Endothelial cell of umbilical vein (primary cell): ENCODE results near the gene TSTD1. TPM values are rescaled to one million over a fixed set of nuclear protein-coding genes. Genes with fewer than 3 reads are reported as not detected.

ENCODE experiments used
- BruUV-seq: library from RNA; stranded (reverse); fragments of 400-500 nt; replicated peaks from 2 replicates; lab custom pipeline; 2021; lab: Mats Ljungman, UMichigan
- CTCF ChIA-PET: fragments of 300-600, 350-600 bp; sonication (Branson Sonifier 250); formaldehyde crosslinking; loops from one replicate; lab custom pipeline; 2021; ENCODE audit warnings: antibody characterized with exemption, inconsistent platforms; lab: Charles Lee
- POLR2A ChIA-PET: fragments of 300-600, 350-600 bp; sonication (Branson Sonifier 250); formaldehyde crosslinking; loops from one replicate; lab custom pipeline; 2021; ENCODE audit warnings: antibody characterized with exemption, inconsistent platforms; lab: Charles Lee
- DNase-seq: peaks from one replicate; pipeline ENCODE4 v3.0.0-alpha.2; 2011; ENCODE audit warnings: low read depth, low spot score
- FAIRE-seq: peaks from 2 replicates; lab custom pipeline; 2011; peaks lifted over from hg19 to GRCh38; lab: Jason Lieb, UNC
- H2AFZ ChIP-seq: 2 replicates; pipeline ENCODE4 v1.6.0; 2012; ENCODE audit warnings: low read depth, low read length, control low read depth, inconsistent platforms
- H3K27ac ChIP-seq: 2 replicates; pipeline ENCODE4 v1.5.1; 2011; ENCODE audit warnings: low read depth, mild to moderate bottlenecking, control low read depth, low read length, moderate library complexity; ENCODE audit not compliant: insufficient read depth
- H3K27me3 ChIP-seq, 2 experiments: 2 replicates each; pipeline versions ENCODE4 v1.6.0 to v1.6.1; 2011; ENCODE audit warnings: low read length in 2 of 2, mixed read lengths in 1 of 2; ENCODE audit not compliant: control insufficient read depth in 2 of 2, insufficient read depth in 2 of 2
- H3K36me3 ChIP-seq, 2 experiments: 2 replicates in 1 of 2; 3 replicates in 1 of 2; pipeline ENCODE4 v1.5.1; 2011; ENCODE audit warnings: low read length in 2 of 2, mild to moderate bottlenecking in 1 of 2, moderate library complexity in 1 of 2; ENCODE audit not compliant: control insufficient read depth in 2 of 2, insufficient read depth in 2 of 2; ENCODE audit errors: extremely low read depth in 1 of 2
- H3K4me1 ChIP-seq: 3 replicates; pipeline ENCODE4 v1.5.1; 2011; ENCODE audit warnings: mild to moderate bottlenecking, low read length; ENCODE audit not compliant: control insufficient read depth, insufficient read depth; ENCODE audit errors: extremely low read depth
- H3K4me2 ChIP-seq: 2 replicates; pipeline ENCODE4 v1.6.1; 2011; ENCODE audit warnings: low read length, control low read depth, mixed read lengths; ENCODE audit not compliant: insufficient read depth
- H3K4me3 ChIP-seq, 3 experiments: fragments of 200-600 bp in 1 of 3; sonication (generic), shearing (Covaris generic) in 1 of 3; replicated peaks in 1 of 3; 2 replicates each; pipeline ENCODE4 v1.5.1; 2011 to 2016; ENCODE audit warnings: control low read depth in 3 of 3, low read length in 3 of 3, mild to moderate bottlenecking in 2 of 3, inconsistent platforms in 1 of 3, low read depth in 1 of 3, moderate library complexity in 1 of 3; ENCODE audit not compliant: insufficient read depth in 1 of 3
- H3K79me2 ChIP-seq: 2 replicates; pipeline ENCODE4 v1.6.0; 2012; ENCODE audit warnings: low read length, inconsistent platforms; ENCODE audit not compliant: control insufficient read depth, insufficient read depth
- H3K9ac ChIP-seq: replicated peaks from 2 replicates; pipeline ENCODE3; 2011; ENCODE audit warnings: low read length, control low read depth; ENCODE audit not compliant: insufficient read depth; ENCODE audit errors: extremely low read depth
- H3K9me1 ChIP-seq: replicated peaks from 3 replicates; pipeline ENCODE4 v1.6.0; 2011; ENCODE audit warnings: mild to moderate bottlenecking, low read length; ENCODE audit not compliant: control insufficient read depth, insufficient read depth; ENCODE audit errors: extremely low read depth
- H3K9me3 ChIP-seq: replicated peaks from 2 replicates; pipeline ENCODE4 v1.5.1; 2012; ENCODE audit warnings: low read length, inconsistent platforms; ENCODE audit not compliant: control insufficient read depth, insufficient read depth
- H4K20me1 ChIP-seq: replicated peaks from 2 replicates; pipeline ENCODE3; 2011; ENCODE audit warnings: mild to moderate bottlenecking, low read length; ENCODE audit not compliant: control insufficient read depth, insufficient read depth; ENCODE audit errors: extremely low read depth
- CTCF ChIP-seq, 2 donors: IDR thresholded peaks; 1 replicate in 1 of 2; 2 replicates in 1 of 2; pipeline ENCODE4 v1.5.1; 2011; ENCODE audit warnings: low read length in 2 of 2, mild to moderate bottlenecking in 2 of 2, moderate library complexity in 2 of 2, control low read depth in 1 of 2, inconsistent platforms in 1 of 2, low read depth in 1 of 2; ENCODE audit not compliant: insufficient read depth in 1 of 2; ENCODE audit errors: extremely low read depth in 1 of 2
- EZH2 ChIP-seq: IDR thresholded peaks from 2 replicates; pipeline ENCODE4 v1.6.1; 2012; ENCODE audit warnings: borderline replicate concordance, low read depth, mild to moderate bottlenecking, moderate library complexity, low read length, inconsistent platforms; ENCODE audit not compliant: severe bottlenecking
- FOS ChIP-seq: IDR thresholded peaks from 2 replicates; pipeline ENCODE4 v1.6.1; 2011; ENCODE audit warnings: mild to moderate bottlenecking, low read length, moderate library complexity, borderline replicate concordance; ENCODE audit not compliant: insufficient read depth
- JUN ChIP-seq: IDR thresholded peaks from 2 replicates; pipeline ENCODE4 v1.6.1; 2011; ENCODE audit warnings: borderline replicate concordance, low read depth; ENCODE audit not compliant: insufficient read length, insufficient read depth
- MAX ChIP-seq: IDR thresholded peaks from 2 replicates; pipeline ENCODE4 v1.6.1; 2011; ENCODE audit not compliant: insufficient read depth, insufficient read length
- MYC ChIP-seq: IDR thresholded peaks from one replicate; pipeline ENCODE4 v1.6.1; 2011; ENCODE audit warnings: mild to moderate bottlenecking, low read depth, low read length
- POLR2AphosphoS5 ChIP-seq: IDR thresholded peaks from 2 replicates; pipeline ENCODE4 v1.6.1; 2012; ENCODE audit warnings: low read depth, mild to moderate bottlenecking, control low read depth, low read length, moderate library complexity; ENCODE audit not compliant: insufficient read depth
- dilution Hi-C: fragments of 300-500 bp; cut with MboI; formaldehyde crosslinking; loops from one replicate; pipeline ENCODE4 v1.15.0; 2019; ENCODE audit warnings: low sequenced_read_pairs; ENCODE audit not compliant: extremely low pct_ligation_motif_present
- intact Hi-C: fragments of 100-400 bp; cut with micrococcal nuclease; formaldehyde crosslinking; loops from one replicate; pipeline ENCODE4 v1.10.0; 2022
- polyA plus RNA-seq, 4 experiments: library from polyadenylated mRNA; depleted of rRNA in 3 of 4; stranded (reverse) in 3 of 4; unstranded in 1 of 4; fragments of >200 nt; gene quantifications; 2 replicates each; pipeline versions ENCODE4 v1.2.1 to v1.2.3, GENCODE V29; 2011 to 2012; ENCODE audit warnings: missing spikeins in 1 of 4
- total RNA-seq: library from RNA; stranded (reverse); gene quantifications from 2 replicates; pipeline ENCODE4 v1.2.3, GENCODE V29; 2021

TSTD1 gene
- total and polyA plus RNA-seq, 2 donors (not counting 3 experiments of a cell fraction or from before 2014, with no cell fraction given), result 8.9 to 39.1 TPM

- Histone ChIP-seq H3K36me3 (peaks cover 10 to 28% of the 10 kb centered on the region in 2 experiments), H4K20me1 (no peaks in the 10 kb centered on the region), H3K79me2 (no peaks in the 10 kb centered on the region), H3K9ac (no peak overlapping the region), H3K4me2 (peak overlapping the region; percentile 45), H3K27me3 (no peaks in the 10 kb centered on the region), H3K4me1 (peaks cover 24% of the 10 kb centered on the region), H3K27ac (peak overlapping the region; percentile 62), H2AFZ (no peak overlapping the region), H3K4me3 (no peak overlapping the region), H3K9me1 (no peaks in the 10 kb centered on the region), H3K9me3 (no peaks in the 10 kb centered on the region)
- CTCF ChIA-PET, result interaction anchor here (0.8 to 5.5 kb wide), 9 partner anchors 8 to 142 kb away, joined by 3 to 197 read pairs (median 51); partner anchors contain the start of genes F11R, KLHDC9, TSTD1 and USF1
- intact Hi-C loops (loop anchor here (2.0 kb wide), 1 partner anchor 25 kb away; the partner anchor contains the start of gene F11R), dilution Hi-C loops (no loop called here)
- DNase-seq, result peak; percentile 66
- FAIRE-seq, result peak; percentile 98
- POLR2A ChIA-PET, result interaction anchor here (2.1 kb wide), 1 partner anchor 25 kb away, joined by 19 read pairs; the partner anchor contains the start of gene F11R
- TF ChIP-seq FOS (peak; percentile 92), JUN (peak; percentile 80), MAX (no peak), POLR2AphosphoS5 (peak; percentile 47)
- BruUV-seq, result no TSS peak
Measured at GRCh38 chr1:160996178-160996577, 42.6 kb downstream of the TSTD1 start.

- dilution Hi-C loops (no loop called here), intact Hi-C loops (loop anchor here (1.0 kb wide), 2 partner anchors 105 to 147 kb away; partner anchors contain the start of gene KLHDC9)
- Histone ChIP-seq H3K79me2 (no peaks in the 10 kb centered on the region), H3K4me2 (no peak overlapping the region), H3K9ac (no peak overlapping the region), H3K27ac (no peak overlapping the region), H2AFZ (no peak overlapping the region), H3K36me3 (peaks cover 0 to 3% of the 10 kb centered on the region in 2 experiments), H3K9me3 (no peaks in the 10 kb centered on the region), H3K4me1 (peaks cover 31% of the 10 kb centered on the region), H3K4me3 (no peak overlapping the region), H3K27me3 (no peaks in the 10 kb centered on the region), H3K9me1 (no peaks in the 10 kb centered on the region), H4K20me1 (no peaks in the 10 kb centered on the region)
- DNase-seq, result peak; percentile 58
- ChIA-PET CTCF (interaction anchor here (0.7 to 5.5 kb wide), 7 partner anchors 25 to 163 kb away, joined by 3 to 197 read pairs (median 4); partner anchors contain the start of genes F11R, KLHDC9, TSTD1 and USF1), POLR2A (interaction anchor here (1.7 kb wide), 1 partner anchor 52 kb away, joined by 4 read pairs; the partner anchor contains the start of gene USF1)
- no TSS peak for BruUV-seq
- FAIRE-seq, result peak; percentile 79
- TF ChIP-seq CTCF (IDR thresholded peaks at IDR 0.05; ENCODE audit: extremely low read depth in 1 of 2, insufficient read depth in 1 of 2, low read depth in 1 of 2, low read length in 2 of 2) (peak; percentile 10 to 27), MYC (no peak), EZH2 (no peak)
Measured at GRCh38 chr1:160993544-160994193, 45.1 kb downstream of the TSTD1 start.
